H1 (cell line): ENCODE results near the gene GADL1.

Source experiments
- JUND ChIP-seq: IDR thresholded peaks from 2 replicates; pipeline ENCODE4 v1.6.1; 2011; ENCODE audit warnings: mild to moderate bottlenecking, improper control_type of control experiment, low read length
- KDM4A ChIP-seq: IDR thresholded peaks from one replicate; pipeline ENCODE4 v1.7.1; 2012; ENCODE audit warnings: low read depth, mild to moderate bottlenecking, moderate library complexity, low read length, inconsistent platforms; ENCODE audit not compliant: severe bottlenecking
- SIN3A ChIP-seq, 2 experiments: IDR thresholded peaks in 1 of 2; conservative IDR thresholded peaks in 1 of 2; 2 replicates each; pipeline ENCODE4 v1.6.1; 2011 to 2012; ENCODE audit warnings: low read length in 2 of 2, improper control_type of control experiment in 1 of 2, low read depth in 1 of 2, mild to moderate bottlenecking in 1 of 2
- SIRT6 ChIP-seq: IDR thresholded peaks from one replicate; pipeline ENCODE4 v1.7.1; 2012; ENCODE audit warnings: low read length, inconsistent platforms
- TF ChIP-seq, protein P1 (sequence below), 3 experiments: IDR thresholded peaks; 1 replicate in 2 of 3; 2 replicates in 1 of 3; pipeline versions ENCODE4 v1.5.1 to v1.6.1; 2011; ENCODE audit warnings: low read length in 3 of 3, mild to moderate bottlenecking in 3 of 3, inconsistent platforms in 2 of 3, low read depth in 1 of 3, moderate library complexity in 1 of 3; ENCODE audit not compliant: insufficient read depth in 1 of 3; ENCODE audit errors: control extremely low read depth in 1 of 3
- TF ChIP-seq, protein P2 (sequence below): IDR thresholded peaks from 2 replicates; pipeline ENCODE4 v1.6.1; 2011; ENCODE audit warnings: low read depth, mild to moderate bottlenecking, low read length; ENCODE audit not compliant: insufficient read depth

- TF ChIP-seq, protein P1, sequence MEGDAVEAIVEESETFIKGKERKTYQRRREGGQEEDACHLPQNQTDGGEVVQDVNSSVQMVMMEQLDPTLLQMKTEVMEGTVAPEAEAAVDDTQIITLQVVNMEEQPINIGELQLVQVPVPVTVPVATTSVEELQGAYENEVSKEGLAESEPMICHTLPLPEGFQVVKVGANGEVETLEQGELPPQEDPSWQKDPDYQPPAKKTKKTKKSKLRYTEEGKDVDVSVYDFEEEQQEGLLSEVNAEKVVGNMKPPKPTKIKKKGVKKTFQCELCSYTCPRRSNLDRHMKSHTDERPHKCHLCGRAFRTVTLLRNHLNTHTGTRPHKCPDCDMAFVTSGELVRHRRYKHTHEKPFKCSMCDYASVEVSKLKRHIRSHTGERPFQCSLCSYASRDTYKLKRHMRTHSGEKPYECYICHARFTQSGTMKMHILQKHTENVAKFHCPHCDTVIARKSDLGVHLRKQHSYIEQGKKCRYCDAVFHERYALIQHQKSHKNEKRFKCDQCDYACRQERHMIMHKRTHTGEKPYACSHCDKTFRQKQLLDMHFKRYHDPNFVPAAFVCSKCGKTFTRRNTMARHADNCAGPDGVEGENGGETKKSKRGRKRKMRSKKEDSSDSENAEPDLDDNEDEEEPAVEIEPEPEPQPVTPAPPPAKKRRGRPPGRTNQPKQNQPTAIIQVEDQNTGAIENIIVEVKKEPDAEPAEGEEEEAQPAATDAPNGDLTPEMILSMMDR (IDR thresholded peaks at IDR 0.05; ENCODE audit: control extremely low read depth in 1 of 3, insufficient read depth in 1 of 3, low read depth in 1 of 3, low read length in 3 of 3) = no peak
- TF ChIP-seq JUND (no peak), SIN3A (conservative IDR thresholded peaks at IDR 0.05 in 1 of 2, IDR thresholded peaks at IDR 0.05 in 1 of 2; ENCODE audit: low read depth in 1 of 2, low read length in 2 of 2) (no peak), SIRT6 (no peak), KDM4A (no peak)
- TF ChIP-seq, protein P2, sequence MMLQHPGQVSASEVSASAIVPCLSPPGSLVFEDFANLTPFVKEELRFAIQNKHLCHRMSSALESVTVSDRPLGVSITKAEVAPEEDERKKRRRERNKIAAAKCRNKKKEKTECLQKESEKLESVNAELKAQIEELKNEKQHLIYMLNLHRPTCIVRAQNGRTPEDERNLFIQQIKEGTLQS = no peak
These were observed 163.5 kb downstream of the GADL1 start for GRCh38 chr3:30730967-30731366.
